ENCODE data around the gene GTF3C1.

DNA sequence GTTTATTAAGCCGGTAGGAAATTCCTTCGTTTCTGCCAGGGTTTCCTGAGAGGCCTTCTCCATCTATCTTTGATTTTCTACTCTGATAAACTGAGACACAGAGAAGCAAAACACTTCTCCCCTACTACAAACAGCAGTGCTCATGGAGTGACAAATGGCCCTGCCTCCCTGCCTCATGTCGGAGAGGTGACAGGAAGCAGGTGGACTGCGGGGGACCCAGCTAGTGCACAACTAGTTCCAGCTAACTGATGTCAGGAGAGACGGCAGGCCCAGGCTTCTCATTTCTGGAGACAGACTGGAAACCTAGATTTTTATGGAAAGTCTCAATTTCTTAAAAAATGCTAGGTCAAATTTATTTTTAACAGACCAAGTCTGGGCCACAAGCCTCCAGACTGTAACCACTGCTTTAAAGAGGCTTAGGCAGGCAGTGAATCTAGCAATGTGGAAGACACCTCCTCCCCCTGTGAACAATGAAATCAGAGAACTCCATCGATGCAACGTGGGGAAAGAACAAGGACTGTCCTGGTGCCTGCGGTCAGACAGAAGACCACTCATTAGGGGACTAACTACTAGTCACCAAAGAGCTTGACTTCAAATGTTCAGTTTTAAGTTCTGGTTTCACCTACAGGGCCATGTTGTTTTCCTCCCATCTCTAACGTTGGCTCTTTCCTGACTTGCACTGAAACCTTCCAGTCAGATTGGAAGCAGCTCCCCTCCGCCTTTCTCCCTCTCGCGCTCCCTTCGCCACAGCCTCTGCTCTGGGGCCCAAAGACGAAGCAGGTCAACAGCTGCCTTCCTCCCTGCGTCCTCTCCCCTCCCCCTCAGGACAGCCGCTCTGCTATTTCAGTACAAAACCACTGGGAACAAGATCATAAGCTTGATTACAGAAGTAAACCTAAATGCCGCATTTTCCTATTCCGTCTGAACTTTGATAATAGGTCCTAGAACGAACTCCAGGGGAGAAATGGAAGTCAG, 17.6 kb downstream of the GTF3C1 start:
- TF ChIP-seq CTCF (IDR thresholded peaks at IDR 0.05): no peak
- no peak for TF ChIP-seq POLR2AphosphoS5 (IDR thresholded peaks at IDR 0.05)
- TF ChIP-seq POLR2A (IDR thresholded peaks at IDR 0.05): no peak
